COLO668 (cell line): ENCODE results near the gene BCDIN3D.
"Not testable (repeated sequence)": the region's sequence is repeated elsewhere in the genome, so short reads cannot be mapped to it uniquely, and the experiment has no call there.

ENCODE experiments used
- DNase-seq: peaks from one replicate; lab custom pipeline; 2025; ENCODE audit not compliant: unreplicated experiment; lab: John Stamatoyannopoulos, UW

The BCDIN3D gene

DNA sequence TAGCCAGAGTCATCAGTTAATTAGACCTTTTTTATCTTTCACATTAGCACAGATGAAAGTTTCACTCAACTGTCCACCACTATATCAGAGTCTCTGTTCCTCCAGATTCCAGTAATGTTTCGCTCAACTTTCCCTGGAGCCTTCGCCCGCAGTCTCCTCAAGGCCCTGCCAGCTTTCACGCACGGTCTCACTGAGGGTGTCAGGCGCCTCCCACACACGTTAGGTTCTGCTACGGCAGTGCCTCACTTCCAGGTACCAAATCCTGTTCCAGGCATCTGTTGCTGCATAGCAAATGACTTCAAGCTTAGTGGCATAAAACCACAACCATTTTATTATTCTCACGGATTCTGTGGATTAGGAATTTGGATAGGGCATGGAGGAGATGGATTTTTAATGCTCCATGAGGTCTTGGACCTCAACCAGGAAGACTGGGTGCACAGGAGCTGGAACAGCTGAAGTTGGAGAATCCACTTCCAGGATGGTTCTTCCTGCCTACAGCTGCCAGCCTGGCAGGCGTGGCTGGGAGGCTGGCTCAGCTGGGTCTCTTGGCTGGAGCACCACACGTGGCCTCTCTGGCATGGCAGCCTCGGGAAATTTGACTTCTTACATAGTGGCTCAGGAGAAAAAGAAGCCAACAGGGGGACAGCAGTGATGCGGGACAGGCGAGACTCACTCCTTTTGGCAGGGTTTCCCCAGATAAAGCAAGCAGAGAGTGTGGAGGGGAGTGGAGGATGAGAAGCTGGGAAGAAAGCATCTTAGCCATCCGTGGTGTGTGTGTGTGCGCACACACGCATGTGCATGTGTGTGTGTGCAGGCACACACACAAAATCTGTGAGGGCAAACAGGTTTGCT lies 21.3 kb upstream of the BCDIN3D start:
- DNase-seq: no peak

- not testable (repeated sequence) for DNase-seq
Observed at GRCh38 chr12:49860921-49861320, 18.0 kb upstream of the BCDIN3D start.

DNA sequence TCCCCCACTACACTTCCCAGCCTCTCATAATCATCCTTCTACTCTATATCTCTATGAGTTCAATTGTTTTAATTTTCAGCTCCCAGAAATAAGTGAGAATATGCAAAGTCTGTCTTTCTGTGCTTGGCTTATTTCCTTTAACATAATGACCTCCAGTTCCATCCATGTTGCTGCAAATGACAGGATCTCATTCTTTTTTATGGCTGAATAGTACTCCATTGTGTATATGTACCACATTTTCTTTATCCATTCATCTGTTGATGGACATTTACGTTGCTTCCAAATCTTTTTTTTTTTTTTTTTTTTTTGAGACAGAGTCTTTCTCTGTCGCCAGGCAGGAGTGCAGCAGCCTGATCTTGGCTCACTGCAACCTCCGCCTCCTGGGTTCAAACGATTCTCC lies 13.0 kb upstream of the BCDIN3D start:
- not testable (repeated sequence) for DNase-seq

DNA sequence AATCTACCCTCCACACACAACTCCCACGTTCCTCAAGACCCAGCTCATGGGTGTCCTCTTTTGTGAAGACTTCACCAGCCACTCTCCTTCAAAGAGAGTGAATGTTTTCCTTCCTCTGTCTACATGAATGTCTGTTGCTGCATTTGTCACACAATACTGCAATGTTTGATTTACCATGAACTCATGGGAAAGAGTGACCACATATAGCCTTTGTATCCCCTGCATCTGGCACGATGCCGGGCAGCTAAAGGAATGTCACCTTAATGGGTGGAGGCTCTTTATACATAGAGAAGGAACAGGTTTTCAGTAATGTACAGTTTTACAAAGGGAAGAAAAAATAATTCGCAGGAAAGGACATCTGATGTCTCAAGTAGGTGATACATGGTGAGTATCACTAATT lies 12.1 kb upstream of the BCDIN3D start:
- DNase-seq: no peak

DNA sequence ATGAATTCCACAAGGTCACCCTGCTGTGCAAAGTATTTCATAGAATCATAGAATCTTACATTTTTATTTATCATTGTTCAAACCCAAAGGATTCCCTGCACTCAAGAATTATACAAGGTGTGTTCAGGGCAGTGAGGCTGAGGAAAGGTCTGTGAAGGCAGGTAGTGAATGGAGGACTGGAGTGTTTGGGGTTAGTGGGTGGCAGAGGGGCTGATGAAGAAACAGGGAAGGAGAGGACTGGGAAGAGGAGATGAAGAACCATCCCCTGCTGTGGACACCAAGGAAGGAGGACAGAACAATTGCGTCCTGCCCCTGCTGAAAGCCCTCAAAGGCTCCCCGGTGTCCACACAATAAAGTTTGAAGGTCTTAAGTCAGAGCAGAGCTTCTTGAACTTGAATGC lies 10.8 kb upstream of the BCDIN3D start:
- no peak for DNase-seq

DNA sequence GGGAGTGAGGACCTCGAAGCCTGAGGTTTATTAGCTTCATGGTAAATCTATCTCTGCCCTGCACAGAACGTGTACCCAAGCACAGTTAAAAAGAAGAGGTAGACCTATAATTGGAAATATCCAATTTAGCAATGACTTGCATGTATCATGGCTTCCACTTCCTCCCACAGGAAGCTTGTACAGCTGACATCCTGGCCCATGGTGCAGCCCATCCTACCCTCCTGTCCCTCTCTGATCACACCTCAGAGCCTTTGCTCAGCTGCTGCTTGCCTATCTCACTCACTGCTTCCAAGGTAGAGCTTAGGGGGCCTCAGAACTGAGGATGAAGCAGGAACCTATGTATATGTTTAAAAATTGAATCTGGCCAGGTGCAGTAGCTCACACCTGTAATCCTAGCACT lies 4.3 kb upstream of the BCDIN3D start:
- DNase-seq: no peak

- no peak for DNase-seq
Observed at GRCh38 chr12:49846032-49846431, 3.1 kb upstream of the BCDIN3D start.

- no peak for DNase-seq
Observed at GRCh38 chr12:49843876-49844437, 1.1 kb upstream of the BCDIN3D start.

DNA sequence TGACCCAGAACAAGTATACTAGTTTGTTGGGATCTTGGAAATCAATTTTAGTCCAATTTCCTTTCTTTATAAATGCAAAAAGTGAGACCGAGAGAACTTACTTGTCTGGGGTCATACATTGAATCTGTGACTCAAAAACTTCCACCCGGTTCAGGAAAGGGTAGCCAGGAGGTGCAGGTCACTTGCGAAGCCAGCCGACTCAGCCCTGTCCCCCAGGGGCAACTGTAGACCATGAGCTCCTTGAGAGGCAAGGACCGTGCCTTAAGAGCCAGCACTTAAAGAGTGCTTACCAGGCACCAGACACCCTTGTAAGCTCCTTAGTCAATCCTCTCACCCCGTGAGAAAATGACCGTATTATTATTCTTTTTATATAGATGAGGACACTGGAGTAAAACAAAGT lies 505 bp upstream of the BCDIN3D start:
- no peak for DNase-seq

DNA sequence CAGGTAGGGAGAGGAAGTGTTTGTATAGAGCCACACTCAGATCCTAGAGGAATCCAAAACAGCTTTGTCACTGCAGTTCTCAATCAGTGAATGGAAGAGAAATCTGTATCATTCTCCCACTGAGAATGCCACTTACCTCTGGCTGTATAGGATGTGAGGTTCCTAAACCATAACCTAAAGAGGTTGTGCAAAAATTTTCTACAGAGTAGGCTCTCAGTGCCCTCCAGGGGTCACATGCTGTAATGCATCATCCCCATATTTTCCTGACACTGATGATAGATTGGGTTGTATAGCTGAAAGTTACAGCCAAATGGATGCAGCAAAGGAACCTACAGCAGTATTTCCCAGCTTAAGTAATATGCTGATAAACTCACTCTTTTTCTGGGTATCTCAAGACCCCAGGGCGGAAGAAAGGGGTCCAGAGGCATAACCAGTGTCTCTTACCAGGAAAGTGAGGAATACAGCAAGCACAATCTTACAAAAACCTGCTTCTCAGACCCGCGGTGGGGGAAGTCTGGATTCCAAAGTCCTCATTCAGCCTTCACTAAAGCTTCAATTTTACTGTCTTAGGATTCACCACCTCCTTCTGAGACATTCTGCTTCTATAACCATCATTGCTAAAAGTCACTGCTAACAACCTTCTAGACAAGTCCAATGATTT lies 3.8 kb downstream of the BCDIN3D start:
- DNase-seq: no peak

- no peak for DNase-seq
Observed at GRCh38 chr12:49832836-49833421, 10.0 kb downstream of the BCDIN3D start.

DNA sequence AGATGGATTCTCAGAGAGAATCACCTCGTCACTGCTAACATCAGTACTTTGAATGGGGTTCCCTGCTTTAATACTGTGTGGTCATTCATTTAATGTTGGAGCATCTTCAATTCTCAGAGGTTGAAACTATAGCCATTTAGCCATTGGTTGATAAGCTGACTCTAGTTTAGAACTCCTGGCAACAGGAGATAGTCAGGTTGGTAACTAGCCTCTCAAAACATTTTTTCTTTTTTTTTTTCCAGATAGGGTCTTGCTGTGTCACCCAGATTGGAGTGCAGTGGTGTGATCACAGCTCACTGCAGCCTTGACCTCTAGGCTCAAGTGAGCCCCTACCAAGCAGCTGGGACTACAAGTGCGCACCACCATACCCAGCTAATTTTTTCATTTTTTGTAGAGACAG lies 11.2 kb downstream of the BCDIN3D start:
- DNase-seq: no peak

- peak; percentile 87 for DNase-seq
Observed at GRCh38 chr12:49828133-49829091, 14.5 kb downstream of the BCDIN3D start, which contains the start of gene NCKAP5L. NCKAP5L (minus strand) TSS chr12:49828413; CDS start chr12:49804044, 24,369 bp downstream.

DNA sequence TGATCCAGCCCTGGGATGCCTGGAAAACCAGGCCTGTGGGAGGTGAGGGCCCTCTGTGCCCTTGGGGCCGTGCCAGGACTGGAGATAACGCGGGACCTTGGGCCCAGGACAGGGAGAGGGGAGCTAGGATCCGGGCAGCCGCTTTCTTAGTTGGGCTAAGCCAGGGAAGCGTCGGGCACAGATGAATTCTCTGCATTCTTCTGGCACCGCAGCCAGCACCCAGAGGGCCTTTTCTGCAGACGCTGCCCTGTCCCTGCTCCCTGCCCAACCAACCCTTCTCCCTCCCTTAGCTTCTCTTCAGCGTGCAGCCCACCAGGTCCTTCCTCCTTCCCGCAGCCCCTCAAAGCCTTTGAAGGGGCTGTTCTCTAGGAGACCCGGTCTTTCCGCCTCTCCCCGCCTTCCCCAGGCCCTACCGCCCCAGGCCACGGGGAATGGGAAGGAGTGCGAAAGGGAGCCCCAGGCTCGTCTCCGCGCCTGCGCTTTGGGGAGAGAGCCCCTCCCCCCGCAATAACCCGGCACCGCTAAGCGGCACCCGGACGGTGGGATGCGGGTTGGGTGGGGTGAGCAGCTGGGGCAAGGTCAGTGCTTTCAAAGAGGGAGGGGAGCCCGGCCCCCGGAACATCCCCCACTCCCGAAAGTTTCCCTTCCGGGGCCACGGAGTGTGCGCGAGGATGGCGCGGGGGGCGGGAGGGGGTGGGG lies 15.4 kb downstream of the BCDIN3D start:
- DNase-seq: peak; percentile 30

- no peak for DNase-seq
Observed at GRCh38 chr12:49827051-49827400, 15.9 kb downstream of the BCDIN3D start.

DNA sequence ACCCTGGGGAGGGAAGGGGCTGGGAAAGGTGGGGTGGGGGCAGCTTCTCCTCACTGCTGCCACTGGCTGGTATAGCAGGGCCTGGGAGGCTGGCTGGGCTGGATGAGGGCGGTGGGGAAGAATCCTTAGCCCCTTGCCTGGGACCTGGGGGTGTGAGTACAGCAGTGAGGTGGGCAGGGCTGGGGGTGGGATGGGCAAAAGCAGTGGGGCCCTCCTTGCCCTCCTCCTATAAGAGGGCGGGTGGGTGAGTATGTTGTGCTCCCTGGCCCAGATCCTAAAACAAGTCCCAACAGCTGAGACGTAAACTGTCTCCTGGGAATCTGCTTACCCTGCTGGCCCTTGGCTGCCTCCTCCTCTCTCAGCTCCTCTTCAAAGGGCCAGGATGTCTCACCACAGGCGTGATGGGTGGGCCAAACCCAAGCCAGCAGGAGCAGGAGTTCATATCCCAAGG lies 16.9 kb downstream of the BCDIN3D start:
- DNase-seq: no peak

DNA sequence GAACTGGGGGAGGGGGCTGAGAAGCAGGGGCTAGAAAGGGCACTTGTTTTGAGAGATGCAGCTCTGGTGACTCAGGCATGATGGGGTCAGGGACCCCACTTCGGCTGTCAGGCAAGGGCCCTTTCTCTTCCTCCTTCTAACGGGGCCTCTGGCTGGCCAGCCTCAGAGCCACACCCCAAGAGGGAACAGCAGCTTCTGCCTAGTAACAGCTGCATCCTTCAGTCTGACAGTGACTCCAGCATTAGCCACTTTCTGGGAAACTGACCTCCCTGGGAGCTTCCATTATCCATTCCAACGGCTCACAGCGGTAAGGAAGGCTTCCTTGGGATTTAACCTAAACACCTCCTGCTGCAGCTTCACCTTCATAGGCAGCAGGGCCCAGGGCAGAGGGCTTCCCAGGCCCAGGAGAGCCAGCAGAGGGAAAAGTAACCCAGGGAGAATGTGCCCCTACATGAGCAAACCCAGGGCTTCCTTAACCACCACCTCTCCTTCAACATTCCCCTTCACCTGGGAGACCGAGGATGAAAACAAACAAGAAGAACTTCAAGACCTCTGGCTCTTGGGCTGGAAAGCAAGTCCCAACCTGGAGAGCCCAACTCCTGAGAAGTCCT lies 17.4 kb downstream of the BCDIN3D start:
- no peak for DNase-seq

DNA sequence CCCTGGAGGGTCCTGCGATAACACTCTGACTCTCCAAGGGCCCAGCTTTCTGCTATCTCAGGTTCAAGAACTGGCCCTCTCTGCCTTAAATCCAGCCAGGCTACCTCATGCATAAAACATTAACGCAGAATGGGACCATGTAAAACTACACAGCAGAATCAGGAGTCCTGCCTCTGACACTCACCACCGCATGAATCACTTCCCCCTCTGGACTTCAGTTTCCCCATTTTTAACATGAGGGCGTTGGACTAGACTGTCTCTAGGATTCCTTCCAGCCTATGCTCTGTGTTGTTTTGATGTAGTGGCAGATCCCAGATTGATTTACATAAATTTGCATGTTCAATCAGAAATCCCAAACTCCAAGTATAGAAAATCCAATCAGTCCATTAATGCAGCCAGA lies 18.0 kb downstream of the BCDIN3D start:
- no peak for DNase-seq

DNA sequence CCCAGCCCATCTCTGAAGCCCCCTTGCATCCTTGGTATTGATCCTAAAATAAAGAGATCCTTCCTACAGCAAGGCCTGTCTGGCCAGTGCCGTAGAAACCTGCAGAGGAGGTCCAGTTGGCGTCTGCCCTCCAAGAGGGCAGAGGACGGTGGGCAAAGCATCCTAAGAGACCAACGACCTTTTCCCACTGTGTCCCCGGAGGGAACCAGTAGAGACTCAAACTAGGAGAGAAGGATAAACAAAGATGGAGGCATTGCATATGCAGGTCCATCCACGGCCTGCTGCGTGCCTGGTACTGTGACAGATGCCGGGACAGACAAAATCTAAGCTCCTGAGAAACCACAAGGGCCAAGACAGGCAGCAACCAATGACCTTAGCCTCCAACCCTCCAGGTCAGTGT lies 18.5 kb downstream of the BCDIN3D start:
- no peak for DNase-seq

DNA sequence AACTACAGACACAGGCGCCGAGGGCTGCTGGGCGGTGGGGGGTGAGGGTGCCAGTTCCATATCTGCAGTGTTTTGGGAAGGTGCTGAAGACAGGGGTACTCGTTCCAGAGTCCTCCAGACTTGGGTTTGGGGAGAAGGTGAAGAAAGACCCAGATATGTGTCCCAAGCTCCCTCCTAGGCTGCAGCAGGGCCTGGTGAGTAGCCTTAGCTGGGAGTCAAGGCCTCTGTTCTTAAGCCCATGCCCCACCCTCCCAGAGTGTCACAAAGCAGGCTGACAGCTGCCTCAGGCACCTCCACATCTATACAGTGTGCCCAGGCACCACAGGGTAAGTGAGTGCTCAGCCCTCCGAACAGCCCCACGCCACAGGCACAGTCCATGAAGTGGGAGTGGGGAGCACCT lies 19.0 kb downstream of the BCDIN3D start:
- DNase-seq: no peak
